ENCODE measurements around the gene TPSB2.
"Not testable (repeated sequence)": the region's sequence is repeated elsewhere in the genome, so short reads cannot be mapped to it uniquely, and the experiment has no call there.

- TF ChIP-seq CTCF (conservative IDR thresholded peaks at IDR 0.05; ENCODE audit: low read depth, low read length); EZH2 (IDR thresholded peaks at IDR 0.05; ENCODE audit: borderline replicate concordance, low read depth, low read length, poor library complexity, severe bottlenecking): not testable (repeated sequence)
These were observed 39.4 kb upstream of the TPSB2 start for GRCh38 chr16:1269418-1269817.

Measured in A673 (cell line).